Stimulated activated CD4-positive, alpha-beta T cell treated with anti-CD3 and anti-CD28 coated beads, Interleukin-1b, Interleukin-23, amount 100 ng/mL, for 4 hours (primary cell): ENCODE results near the gene OSMR.
A peak's percentile ranks its signal among the peaks of the same experiment; 100 is the strongest.

Experiments used
- DNase-seq, 2 donors: peaks; one replicate each; pipeline ENCODE4 v3.0.0-alpha.2; 2020; ENCODE audit warnings: low read depth in 2 of 2

OSMR gene

GRCh38 chr5:38845526-38846378 is at the start of gene OSMR:
TSS of gene OSMR (plus strand) at chr5:38846012. CDS start at chr5:38869045, 23,033 bp downstream.
- peak in 1 of 2 donors; percentile 12 for DNase-seq

- no peak for DNase-seq
Observed at GRCh38 chr5:38796742-38797108, 49.1 kb upstream of the OSMR start.

GRCh38 chr5:38797838-38798237 is 48.0 kb upstream of the OSMR start:
- no peak for DNase-seq

- DNase-seq = no peak
Observed at GRCh38 chr5:38799556-38800377, 46.0 kb upstream of the OSMR start.

- no peak for DNase-seq
Observed at GRCh38 chr5:38800515-38800914, 45.3 kb upstream of the OSMR start.

GRCh38 chr5:38802125-38802524 is 43.7 kb upstream of the OSMR start:
- DNase-seq = no peak

- DNase-seq = no peak
Observed at GRCh38 chr5:38803246-38803645, 42.6 kb upstream of the OSMR start.

- no peak for DNase-seq
Observed at GRCh38 chr5:38806775-38807258, 39.0 kb upstream of the OSMR start.

- DNase-seq = no peak
Observed at GRCh38 chr5:38807570-38808483, 38.0 kb upstream of the OSMR start.

- no peak for DNase-seq
Observed at GRCh38 chr5:38808666-38809343, 37.0 kb upstream of the OSMR start.

GRCh38 chr5:38809388-38810359 is 36.1 kb upstream of the OSMR start:
- peak; percentile 2 to 28 for DNase-seq

- no peak for DNase-seq
Observed at GRCh38 chr5:38814879-38815278, 30.9 kb upstream of the OSMR start.

- DNase-seq = no peak
Observed at GRCh38 chr5:38816083-38817030, 29.5 kb upstream of the OSMR start.

GRCh38 chr5:38821679-38822078 is 24.1 kb upstream of the OSMR start:
- DNase-seq = no peak

GRCh38 chr5:38823503-38823902 is 22.3 kb upstream of the OSMR start:
- DNase-seq = no peak

- no peak for DNase-seq
Observed at GRCh38 chr5:38824821-38825220, 21.0 kb upstream of the OSMR start.

- no peak for DNase-seq
Observed at GRCh38 chr5:38825494-38825893, 20.3 kb upstream of the OSMR start.

GRCh38 chr5:38827525-38827924 is 18.3 kb upstream of the OSMR start:
- DNase-seq = no peak
